Endothelial cell of umbilical vein (primary cell): ENCODE results near the gene ASB13. TPM values are rescaled to one million over a fixed set of nuclear protein-coding genes. Genes with fewer than 3 reads are reported as not detected.

Experiments
- BruUV-seq: library from RNA; stranded (reverse); fragments of 400-500 nt; replicated peaks from 2 replicates; lab custom pipeline; 2021; lab: Mats Ljungman, UMichigan
- CTCF ChIA-PET: fragments of 300-600, 350-600 bp; sonication (Branson Sonifier 250); formaldehyde crosslinking; loops from one replicate; lab custom pipeline; 2021; ENCODE audit warnings: antibody characterized with exemption, inconsistent platforms; lab: Charles Lee
- POLR2A ChIA-PET: fragments of 300-600, 350-600 bp; sonication (Branson Sonifier 250); formaldehyde crosslinking; loops from one replicate; lab custom pipeline; 2021; ENCODE audit warnings: antibody characterized with exemption, inconsistent platforms; lab: Charles Lee
- DNase-seq: peaks from one replicate; pipeline ENCODE4 v3.0.0-alpha.2; 2011; ENCODE audit warnings: low read depth, low spot score
- FAIRE-seq: peaks from 2 replicates; lab custom pipeline; 2011; peaks lifted over from hg19 to GRCh38; lab: Jason Lieb, UNC
- H2AFZ ChIP-seq: 2 replicates; pipeline ENCODE4 v1.6.0; 2012; ENCODE audit warnings: low read depth, low read length, control low read depth, inconsistent platforms
- H3K27ac ChIP-seq: 2 replicates; pipeline ENCODE4 v1.5.1; 2011; ENCODE audit warnings: low read depth, mild to moderate bottlenecking, control low read depth, low read length, moderate library complexity; ENCODE audit not compliant: insufficient read depth
- H3K27me3 ChIP-seq, 2 experiments: 2 replicates each; pipeline versions ENCODE4 v1.6.0 to v1.6.1; 2011; ENCODE audit warnings: low read length in 2 of 2, mixed read lengths in 1 of 2; ENCODE audit not compliant: control insufficient read depth in 2 of 2, insufficient read depth in 2 of 2
- H3K36me3 ChIP-seq, 2 experiments: 2 replicates in 1 of 2; 3 replicates in 1 of 2; pipeline ENCODE4 v1.5.1; 2011; ENCODE audit warnings: low read length in 2 of 2, mild to moderate bottlenecking in 1 of 2, moderate library complexity in 1 of 2; ENCODE audit not compliant: control insufficient read depth in 2 of 2, insufficient read depth in 2 of 2; ENCODE audit errors: extremely low read depth in 1 of 2
- H3K4me1 ChIP-seq: 3 replicates; pipeline ENCODE4 v1.5.1; 2011; ENCODE audit warnings: mild to moderate bottlenecking, low read length; ENCODE audit not compliant: control insufficient read depth, insufficient read depth; ENCODE audit errors: extremely low read depth
- H3K4me2 ChIP-seq: 2 replicates; pipeline ENCODE4 v1.6.1; 2011; ENCODE audit warnings: low read length, control low read depth, mixed read lengths; ENCODE audit not compliant: insufficient read depth
- H3K4me3 ChIP-seq, 3 experiments: fragments of 200-600 bp in 1 of 3; sonication (generic), shearing (Covaris generic) in 1 of 3; replicated peaks in 1 of 3; 2 replicates each; pipeline ENCODE4 v1.5.1; 2011 to 2016; ENCODE audit warnings: control low read depth in 3 of 3, low read length in 3 of 3, mild to moderate bottlenecking in 2 of 3, inconsistent platforms in 1 of 3, low read depth in 1 of 3, moderate library complexity in 1 of 3; ENCODE audit not compliant: insufficient read depth in 1 of 3
- H3K79me2 ChIP-seq: 2 replicates; pipeline ENCODE4 v1.6.0; 2012; ENCODE audit warnings: low read length, inconsistent platforms; ENCODE audit not compliant: control insufficient read depth, insufficient read depth
- H3K9ac ChIP-seq: replicated peaks from 2 replicates; pipeline ENCODE3; 2011; ENCODE audit warnings: low read length, control low read depth; ENCODE audit not compliant: insufficient read depth; ENCODE audit errors: extremely low read depth
- H3K9me1 ChIP-seq: replicated peaks from 3 replicates; pipeline ENCODE4 v1.6.0; 2011; ENCODE audit warnings: mild to moderate bottlenecking, low read length; ENCODE audit not compliant: control insufficient read depth, insufficient read depth; ENCODE audit errors: extremely low read depth
- H3K9me3 ChIP-seq: replicated peaks from 2 replicates; pipeline ENCODE4 v1.5.1; 2012; ENCODE audit warnings: low read length, inconsistent platforms; ENCODE audit not compliant: control insufficient read depth, insufficient read depth
- H4K20me1 ChIP-seq: replicated peaks from 2 replicates; pipeline ENCODE3; 2011; ENCODE audit warnings: mild to moderate bottlenecking, low read length; ENCODE audit not compliant: control insufficient read depth, insufficient read depth; ENCODE audit errors: extremely low read depth
- EZH2 ChIP-seq: IDR thresholded peaks from 2 replicates; pipeline ENCODE4 v1.6.1; 2012; ENCODE audit warnings: borderline replicate concordance, low read depth, mild to moderate bottlenecking, moderate library complexity, low read length, inconsistent platforms; ENCODE audit not compliant: severe bottlenecking
- FOS ChIP-seq: IDR thresholded peaks from 2 replicates; pipeline ENCODE4 v1.6.1; 2011; ENCODE audit warnings: mild to moderate bottlenecking, low read length, moderate library complexity, borderline replicate concordance; ENCODE audit not compliant: insufficient read depth
- GATA2 ChIP-seq: IDR thresholded peaks from 2 replicates; pipeline ENCODE4 v1.7.0; 2011; ENCODE audit warnings: low read depth, mild to moderate bottlenecking, moderate library complexity, mixed read lengths, low read length; ENCODE audit not compliant: insufficient read length, insufficient read depth
- JUN ChIP-seq: IDR thresholded peaks from 2 replicates; pipeline ENCODE4 v1.6.1; 2011; ENCODE audit warnings: borderline replicate concordance, low read depth; ENCODE audit not compliant: insufficient read length, insufficient read depth
- MYC ChIP-seq: IDR thresholded peaks from one replicate; pipeline ENCODE4 v1.6.1; 2011; ENCODE audit warnings: mild to moderate bottlenecking, low read depth, low read length
- POLR2A ChIP-seq: IDR thresholded peaks from 2 replicates; pipeline ENCODE4 v1.6.1; 2012; ENCODE audit warnings: low read depth, mild to moderate bottlenecking, control low read depth, low read length
- POLR2AphosphoS5 ChIP-seq: IDR thresholded peaks from 2 replicates; pipeline ENCODE4 v1.6.1; 2012; ENCODE audit warnings: low read depth, mild to moderate bottlenecking, control low read depth, low read length, moderate library complexity; ENCODE audit not compliant: insufficient read depth
- dilution Hi-C: fragments of 300-500 bp; cut with MboI; formaldehyde crosslinking; loops from one replicate; pipeline ENCODE4 v1.15.0; 2019; ENCODE audit warnings: low sequenced_read_pairs; ENCODE audit not compliant: extremely low pct_ligation_motif_present
- intact Hi-C: fragments of 100-400 bp; cut with micrococcal nuclease; formaldehyde crosslinking; loops from one replicate; pipeline ENCODE4 v1.10.0; 2022
- polyA plus RNA-seq, 4 experiments: library from polyadenylated mRNA; depleted of rRNA in 3 of 4; stranded (reverse) in 3 of 4; unstranded in 1 of 4; fragments of >200 nt; gene quantifications; 2 replicates each; pipeline versions ENCODE4 v1.2.1 to v1.2.3, GENCODE V29; 2011 to 2012; ENCODE audit warnings: missing spikeins in 1 of 4
- total RNA-seq: library from RNA; stranded (reverse); gene quantifications from 2 replicates; pipeline ENCODE4 v1.2.3, GENCODE V29; 2021
- TF ChIP-seq, protein P1 (sequence below): IDR thresholded peaks from 2 replicates; pipeline ENCODE4 v1.6.1; 2011; ENCODE audit not compliant: insufficient read depth, insufficient read length
- TF ChIP-seq, protein P2 (sequence below), 2 donors: IDR thresholded peaks; 1 replicate in 1 of 2; 2 replicates in 1 of 2; pipeline ENCODE4 v1.5.1; 2011; ENCODE audit warnings: low read length in 2 of 2, mild to moderate bottlenecking in 2 of 2, moderate library complexity in 2 of 2, control low read depth in 1 of 2, inconsistent platforms in 1 of 2, low read depth in 1 of 2; ENCODE audit not compliant: insufficient read depth in 1 of 2; ENCODE audit errors: extremely low read depth in 1 of 2

ASB13 gene
- total and polyA plus RNA-seq, 2 donors (not counting 3 experiments of a cell fraction or from before 2014, with no cell fraction given), result 6.3 to 7.3 TPM

DNA sequence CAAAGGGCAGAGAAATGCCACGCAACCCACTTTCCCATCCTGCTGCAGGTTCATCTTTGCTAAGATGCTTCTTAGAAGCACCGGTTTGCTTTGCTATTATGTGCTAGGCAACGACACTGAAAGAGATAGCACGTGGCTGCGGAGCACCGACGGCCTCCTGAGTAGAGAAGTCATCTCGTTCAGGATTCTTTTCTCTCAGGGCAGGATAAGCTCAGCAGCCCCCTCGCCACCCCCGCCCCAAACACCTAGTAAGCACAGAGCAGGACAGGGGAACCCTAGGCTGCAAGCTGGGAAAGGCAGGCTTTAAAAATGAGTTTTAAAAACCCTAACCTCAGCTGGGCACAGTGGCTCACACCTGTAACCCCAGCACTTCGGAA is 15.0 kb downstream of the ASB13 start:
- no peaks in the 10 kb centered on the region for H4K20me1 ChIP-seq
- H3K4me3 ChIP-seq, result no peak overlapping the region
- no peaks in the 10 kb centered on the region for H3K9me1 ChIP-seq
- no peaks in the 10 kb centered on the region for H3K36me3 ChIP-seq
- no peaks in the 10 kb centered on the region for H3K27me3 ChIP-seq
- no peaks in the 10 kb centered on the region for H3K79me2 ChIP-seq
- no peak overlapping the region for H3K27ac ChIP-seq
- dilution Hi-C loops, result no loop called here
- no peaks in the 10 kb centered on the region for H3K9me3 ChIP-seq
- no peak overlapping the region for H3K4me2 ChIP-seq
- no peak overlapping the region for H2AFZ ChIP-seq
- TF ChIP-seq POLR2AphosphoS5 (no peak), MYC (no peak), POLR2A (no peak), EZH2 (no peak), GATA2 (no peak), JUN (no peak), FOS (no peak)
- TF ChIP-seq, protein P1, sequence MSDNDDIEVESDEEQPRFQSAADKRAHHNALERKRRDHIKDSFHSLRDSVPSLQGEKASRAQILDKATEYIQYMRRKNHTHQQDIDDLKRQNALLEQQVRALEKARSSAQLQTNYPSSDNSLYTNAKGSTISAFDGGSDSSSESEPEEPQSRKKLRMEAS, result no peak
- TF ChIP-seq, protein P2, sequence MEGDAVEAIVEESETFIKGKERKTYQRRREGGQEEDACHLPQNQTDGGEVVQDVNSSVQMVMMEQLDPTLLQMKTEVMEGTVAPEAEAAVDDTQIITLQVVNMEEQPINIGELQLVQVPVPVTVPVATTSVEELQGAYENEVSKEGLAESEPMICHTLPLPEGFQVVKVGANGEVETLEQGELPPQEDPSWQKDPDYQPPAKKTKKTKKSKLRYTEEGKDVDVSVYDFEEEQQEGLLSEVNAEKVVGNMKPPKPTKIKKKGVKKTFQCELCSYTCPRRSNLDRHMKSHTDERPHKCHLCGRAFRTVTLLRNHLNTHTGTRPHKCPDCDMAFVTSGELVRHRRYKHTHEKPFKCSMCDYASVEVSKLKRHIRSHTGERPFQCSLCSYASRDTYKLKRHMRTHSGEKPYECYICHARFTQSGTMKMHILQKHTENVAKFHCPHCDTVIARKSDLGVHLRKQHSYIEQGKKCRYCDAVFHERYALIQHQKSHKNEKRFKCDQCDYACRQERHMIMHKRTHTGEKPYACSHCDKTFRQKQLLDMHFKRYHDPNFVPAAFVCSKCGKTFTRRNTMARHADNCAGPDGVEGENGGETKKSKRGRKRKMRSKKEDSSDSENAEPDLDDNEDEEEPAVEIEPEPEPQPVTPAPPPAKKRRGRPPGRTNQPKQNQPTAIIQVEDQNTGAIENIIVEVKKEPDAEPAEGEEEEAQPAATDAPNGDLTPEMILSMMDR (IDR thresholded peaks at IDR 0.05; ENCODE audit: extremely low read depth in 1 of 2, insufficient read depth in 1 of 2, low read depth in 1 of 2, low read length in 2 of 2), result no peak
- DNase-seq (no peak), FAIRE-seq (no peak)
- intact Hi-C loops, result no loop called here
- BruUV-seq, result no TSS peak
- H3K4me1 ChIP-seq, result no peaks in the 10 kb centered on the region
- CTCF ChIA-PET, result no interaction called here
- POLR2A ChIA-PET, result no interaction called here
- H3K9ac ChIP-seq, result no peak overlapping the region
